Fibroblast of lung (primary cell): Measurements from ENCODE around the gene MACROD2. TPM values are rescaled to one million over a fixed set of nuclear protein-coding genes. Genes with fewer than 3 reads are reported as not detected.

Experiments
- DNase-seq, 2 donors: peaks; one replicate each; pipeline versions ENCODE4 v3.0.0 to v3.0.0-alpha.2; 2010; ENCODE audit warnings: low read depth in 2 of 2
- H2AFZ ChIP-seq: 2 replicates; pipeline ENCODE4 v1.5.1; 2012; ENCODE audit warnings: low read length, control low read depth, inconsistent platforms
- H3K27ac ChIP-seq: 2 replicates; pipeline ENCODE4 v1.5.1; 2011; ENCODE audit warnings: low read length, control low read depth; ENCODE audit not compliant: insufficient read depth
- H3K27me3 ChIP-seq: 2 replicates; pipeline ENCODE4 v1.5.1; 2011; ENCODE audit warnings: mild to moderate bottlenecking, low read length; ENCODE audit not compliant: control insufficient read depth, insufficient read depth
- H3K36me3 ChIP-seq: 2 replicates; pipeline ENCODE4 v1.5.1; 2011; ENCODE audit warnings: low read length; ENCODE audit not compliant: control insufficient read depth, insufficient read depth
- H3K4me1 ChIP-seq: 2 replicates; pipeline ENCODE4 v1.5.1; 2011; ENCODE audit warnings: low read length; ENCODE audit not compliant: control insufficient read depth, insufficient read depth; ENCODE audit errors: extremely low read depth
- H3K4me2 ChIP-seq: 2 replicates; pipeline ENCODE4 v1.5.1; 2011; ENCODE audit warnings: low read length, control low read depth; ENCODE audit not compliant: insufficient read depth; ENCODE audit errors: extremely low read depth
- H3K4me3 ChIP-seq, 4 experiments: fragments of 200-600 bp in 1 of 4; sonication (generic) in 1 of 4; replicated peaks in 1 of 4; 2 replicates each; pipeline ENCODE4 v1.5.1; 2011 to 2016; ENCODE audit warnings: low read length in 4 of 4, low read depth in 3 of 4, mild to moderate bottlenecking in 3 of 4, control low read depth in 2 of 4, inconsistent platforms in 1 of 4, mixed read lengths in 1 of 4; ENCODE audit not compliant: insufficient read depth in 1 of 4; ENCODE audit errors: control extremely low read depth in 1 of 4
- H3K79me2 ChIP-seq: 2 replicates; pipeline ENCODE4 v1.5.1; 2012; ENCODE audit warnings: mild to moderate bottlenecking, low read length, inconsistent platforms; ENCODE audit not compliant: control insufficient read depth, insufficient read depth
- H3K9ac ChIP-seq: 2 replicates; pipeline ENCODE4 v1.5.1; 2011; ENCODE audit warnings: mild to moderate bottlenecking, low read length, control low read depth; ENCODE audit not compliant: insufficient read depth
- H3K9me3 ChIP-seq: 2 replicates; pipeline ENCODE4 v1.5.1; 2012; ENCODE audit warnings: low read depth, low read length; ENCODE audit not compliant: control insufficient read depth, insufficient read depth
- H4K20me1 ChIP-seq: 2 replicates; pipeline ENCODE4 v1.5.1; 2011; ENCODE audit warnings: low read length; ENCODE audit not compliant: control insufficient read depth, insufficient read depth; ENCODE audit errors: extremely low read depth
- CTCF ChIP-seq, 2 donors: IDR thresholded peaks in 1 of 2; conservative IDR thresholded peaks in 1 of 2; 1 replicate in 1 of 2; 2 replicates in 1 of 2; pipeline ENCODE4 v1.5.1; 2011 to 2012; ENCODE audit warnings: low read length in 2 of 2, control low read depth in 1 of 2, inconsistent platforms in 1 of 2, low read depth in 1 of 2, mild to moderate bottlenecking in 1 of 2
- EZH2 ChIP-seq: IDR thresholded peaks from 2 replicates; pipeline ENCODE4 v1.5.1; 2012; ENCODE audit warnings: low read length, control low read depth, mild to moderate bottlenecking; ENCODE audit errors: missing control alignments
- polyA plus RNA-seq, 2 donors: library from polyadenylated mRNA; depleted of rRNA in 1 of 2; stranded (reverse) in 1 of 2; unstranded in 1 of 2; fragments of >200 nt; gene quantifications; 2 replicates each; pipeline ENCODE4 v1.2.1, GENCODE V29; 2011 to 2012; ENCODE audit warnings: missing spikeins in 1 of 2
- total RNA-seq: library from RNA; depleted of rRNA; stranded (reverse); fragments of >200 nt; gene quantifications from 2 replicates; pipeline ENCODE4 v1.2.1, GENCODE V29; 2014

Gene MACROD2
- total and polyA plus RNA-seq, 2 donors (not counting 1 experiment from before 2014, with no cell fraction given) = 0.54 to 1.7 TPM

GRCh38 chr20:15494851-15495250, 1499.5 kb downstream of the MACROD2 start:
- DNase-seq = no peak
- Histone ChIP-seq H3K79me2 (no peaks in the 10 kb centered on the region), H3K27ac (no peak overlapping the region), H3K9ac (no peak overlapping the region), H3K27me3 (no peaks in the 10 kb centered on the region), H3K4me2 (no peak overlapping the region), H3K4me1 (no peaks in the 10 kb centered on the region), H3K4me3 (no peak overlapping the region), H3K36me3 (no peaks in the 10 kb centered on the region), H4K20me1 (no peaks in the 10 kb centered on the region), H3K9me3 (no peaks in the 10 kb centered on the region), H2AFZ (no peak overlapping the region)
- TF ChIP-seq CTCF (conservative IDR thresholded peaks at IDR 0.05 in 1 of 2, IDR thresholded peaks at IDR 0.05 in 1 of 2; ENCODE audit: low read depth in 1 of 2, low read length in 2 of 2) = no peak
- TF ChIP-seq EZH2 = no peak

- Histone ChIP-seq H3K36me3 (no peaks in the 10 kb centered on the region), H3K79me2 (no peaks in the 10 kb centered on the region), H3K27me3 (no peaks in the 10 kb centered on the region), H3K4me2 (no peak overlapping the region), H4K20me1 (no peaks in the 10 kb centered on the region), H3K9me3 (no peaks in the 10 kb centered on the region), H2AFZ (no peak overlapping the region), H3K27ac (no peak overlapping the region), H3K4me3 (no peak overlapping the region), H3K9ac (no peak overlapping the region), H3K4me1 (no peaks in the 10 kb centered on the region)
- TF ChIP-seq EZH2 (no peak), CTCF (conservative IDR thresholded peaks at IDR 0.05 in 1 of 2, IDR thresholded peaks at IDR 0.05 in 1 of 2; ENCODE audit: low read depth in 1 of 2, low read length in 2 of 2) (no peak)
- no peak for DNase-seq
Observed at GRCh38 chr20:15496501-15497039, 1501.3 kb downstream of the MACROD2 start.

GRCh38 chr20:15498926-15499325, 1503.6 kb downstream of the MACROD2 start:
- Histone ChIP-seq H3K9ac (no peak overlapping the region), H3K79me2 (no peaks in the 10 kb centered on the region)
- TF ChIP-seq EZH2 (no peak), CTCF (conservative IDR thresholded peaks at IDR 0.05 in 1 of 2, IDR thresholded peaks at IDR 0.05 in 1 of 2; ENCODE audit: low read depth in 1 of 2, low read length in 2 of 2) (no peak)

More at GRCh38 chr20:15498926-15499325, 1503.6 kb downstream of the MACROD2 start:
- Histone ChIP-seq H3K4me2 (no peak overlapping the region), H3K4me3 (no peak overlapping the region), H3K27ac (no peak overlapping the region), H4K20me1 (no peaks in the 10 kb centered on the region), H3K27me3 (no peaks in the 10 kb centered on the region), H3K4me1 (no peaks in the 10 kb centered on the region), H3K9me3 (no peaks in the 10 kb centered on the region), H3K36me3 (no peaks in the 10 kb centered on the region), H2AFZ (no peak overlapping the region)
- DNase-seq = no peak
